NOMO-1 treated with dmso at 0.1 percent for 144 hours (cell line): ENCODE measurements around the gene UCHL1.

Experiments used
- DNase-seq: peaks from one replicate; lab custom pipeline; 2025; ENCODE audit not compliant: unreplicated experiment; lab: John Stamatoyannopoulos, UW

UCHL1 gene

GRCh38 chr4:41256740-41257256 lies at the start of gene UCHL1:
Gene UCHL1, plus strand, starts transcription at chr4:41256928. Its CDS starts 49 bp downstream, at chr4:41256977.
- no peak for DNase-seq

- DNase-seq: no peak
Observed at GRCh38 chr4:41207291-41207831, 49.4 kb upstream of the UCHL1 start.

- DNase-seq: no peak
Observed at GRCh38 chr4:41209187-41209586, 47.5 kb upstream of the UCHL1 start.

- DNase-seq: no peak
Observed at GRCh38 chr4:41209901-41210300, 46.8 kb upstream of the UCHL1 start.

GRCh38 chr4:41211951-41212615 lies 44.6 kb upstream of the UCHL1 start:
- no peak for DNase-seq

- peak; percentile 16 for DNase-seq
Observed at GRCh38 chr4:41212616-41213203, 44.0 kb upstream of the UCHL1 start.

- no peak for DNase-seq
Observed at GRCh38 chr4:41213625-41214135, 43.0 kb upstream of the UCHL1 start.

GRCh38 chr4:41214136-41214824 lies 42.4 kb upstream of the UCHL1 start, which contains the start of gene APBB2:
Gene APBB2, minus strand, starts transcription at chr4:41214542. Its CDS starts 181,288 bp downstream, at chr4:41033254.
- DNase-seq: peak; percentile 57

- no peak for DNase-seq
Observed at GRCh38 chr4:41214825-41215146, 41.9 kb upstream of the UCHL1 start.

- no peak for DNase-seq
Observed at GRCh38 chr4:41215155-41215554, 41.6 kb upstream of the UCHL1 start.

- no peak for DNase-seq
Observed at GRCh38 chr4:41215969-41216293, 40.8 kb upstream of the UCHL1 start.

- no peak for DNase-seq
Observed at GRCh38 chr4:41216294-41217019, 40.3 kb upstream of the UCHL1 start.

- no peak for DNase-seq
Observed at GRCh38 chr4:41217020-41217333, 39.8 kb upstream of the UCHL1 start.

GRCh38 chr4:41217374-41217773 lies 39.4 kb upstream of the UCHL1 start:
- no peak for DNase-seq

- no peak for DNase-seq
Observed at GRCh38 chr4:41218703-41219102, 38.0 kb upstream of the UCHL1 start.

- no peak for DNase-seq
Observed at GRCh38 chr4:41219421-41219950, 37.2 kb upstream of the UCHL1 start.

GRCh38 chr4:41221850-41222645 lies 34.7 kb upstream of the UCHL1 start:
- no peak for DNase-seq

- DNase-seq: no peak
Observed at GRCh38 chr4:41227902-41228301, 28.8 kb upstream of the UCHL1 start.

- DNase-seq: no peak
Observed at GRCh38 chr4:41232406-41232805, 24.3 kb upstream of the UCHL1 start.

GRCh38 chr4:41232856-41233255 lies 23.9 kb upstream of the UCHL1 start:
- no peak for DNase-seq
